ENCODE measurements around the gene OVOL1.
A peak's percentile ranks its signal among the peaks of the same experiment; 100 is the strongest.

The OVOL1 gene

GRCh38 chr11:65777821-65778361 is 9.0 kb upstream of the OVOL1 start:
- DNase-seq (ENCODE audit: low read depth) = no peak
- no peak for TF ChIP-seq CTCF (IDR thresholded peaks at IDR 0.05; ENCODE audit: control insufficient read depth, extremely low read depth, insufficient read depth)
- H3K4me3 ChIP-seq (ENCODE audit: low read depth, low read length) = no peak overlapping the region

GRCh38 chr11:65778431-65778900 is 8.4 kb upstream of the OVOL1 start:
- no peak for DNase-seq (ENCODE audit: low read depth)
- H3K4me3 ChIP-seq (ENCODE audit: low read depth, low read length) = no peak overlapping the region
- TF ChIP-seq CTCF (IDR thresholded peaks at IDR 0.05; ENCODE audit: control insufficient read depth, extremely low read depth, insufficient read depth) = no peak

GRCh38 chr11:65778901-65779668 is 7.8 kb upstream of the OVOL1 start:
- no peak for DNase-seq (ENCODE audit: low read depth)
- H3K4me3 ChIP-seq (ENCODE audit: low read depth, low read length) = peak overlapping the region; percentile 82
- no peak for TF ChIP-seq CTCF (IDR thresholded peaks at IDR 0.05; ENCODE audit: control insufficient read depth, extremely low read depth, insufficient read depth)

- H3K4me3 ChIP-seq (ENCODE audit: low read depth, low read length) = peak overlapping the region; percentile 82
- no peak for TF ChIP-seq CTCF (IDR thresholded peaks at IDR 0.05; ENCODE audit: control insufficient read depth, extremely low read depth, insufficient read depth)
- no peak for DNase-seq (ENCODE audit: low read depth)
These were observed 7.3 kb upstream of the OVOL1 start for GRCh38 chr11:65779669-65779918.

GRCh38 chr11:65779919-65780769 is 6.7 kb upstream of the OVOL1 start:
- TF ChIP-seq CTCF (IDR thresholded peaks at IDR 0.05; ENCODE audit: control insufficient read depth, extremely low read depth, insufficient read depth) = peak; percentile 96
- peak overlapping the region; percentile 82 for H3K4me3 ChIP-seq (ENCODE audit: low read depth, low read length)
- no peak for DNase-seq (ENCODE audit: low read depth)

- no peak for DNase-seq (ENCODE audit: low read depth)
- peak; percentile 37 for TF ChIP-seq CTCF (IDR thresholded peaks at IDR 0.05; ENCODE audit: control insufficient read depth, extremely low read depth, insufficient read depth)
- peak within 1 kb of the TSS; percentile 82 for H3K4me3 ChIP-seq (ENCODE audit: low read depth, low read length)
These were observed 6.1 kb upstream of the OVOL1 start, which contains the start of gene AP5B1 for GRCh38 chr11:65780770-65781151. AP5B1 (minus strand) TSS chr11:65780976; CDS start chr11:65780591, 385 bp downstream.
